HG02763 (cell line): ENCODE measurements around the gene KLK6.
"Not testable (repeated sequence)": the region's sequence is repeated elsewhere in the genome, so short reads cannot be mapped to it uniquely, and the experiment has no call there.

Experiments used
- ATAC-seq: cut with Tn5 transposase; IDR thresholded peaks from one replicate; pipeline ENCODE4 v1.9.1; 2021; ENCODE audit warnings: mild to moderate bottlenecking, moderate library complexity; ENCODE audit not compliant: unreplicated experiment

The KLK6 gene

DNA sequence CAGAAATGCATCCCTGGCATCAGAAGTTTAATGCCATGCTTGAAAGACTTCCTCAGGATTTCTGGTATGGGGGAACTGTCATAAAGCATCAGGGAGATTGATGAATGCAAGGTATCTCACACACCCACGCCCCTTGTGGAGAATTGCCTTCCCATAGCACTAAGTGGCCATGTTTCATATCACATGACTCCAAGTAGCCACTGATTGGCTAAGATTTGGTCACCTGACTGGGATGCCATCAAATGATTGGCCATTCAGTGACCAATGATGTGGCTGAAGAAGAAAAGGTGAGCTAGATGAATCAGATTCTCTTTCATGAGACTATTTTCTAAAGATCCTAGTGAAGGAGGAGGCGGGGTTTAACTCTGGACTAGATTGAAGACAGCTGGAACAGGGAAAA lies 24.7 kb upstream of the KLK6 start:
- ATAC-seq: no peak

GRCh38 chr19:50992666-50993035 lies 23.3 kb upstream of the KLK6 start:
- no peak for ATAC-seq

DNA sequence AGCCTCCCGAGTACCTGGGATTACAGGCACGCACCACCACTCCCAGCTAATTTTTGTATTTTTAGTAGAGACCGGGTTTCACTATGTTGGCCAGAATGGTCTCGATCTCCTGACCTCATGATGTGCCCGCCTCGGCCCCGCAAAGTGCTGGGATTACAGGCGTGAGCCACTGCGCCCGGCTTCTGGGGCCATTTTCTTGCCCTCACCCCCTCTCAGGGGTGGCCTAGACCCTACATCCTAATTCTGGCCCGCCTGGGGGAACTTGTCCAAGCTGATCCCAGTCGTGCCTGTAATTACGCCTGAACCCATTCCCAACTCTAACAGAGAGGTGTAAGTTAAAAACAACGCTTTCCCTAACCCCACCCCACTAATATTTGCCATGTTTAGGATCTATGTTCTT lies 15.0 kb upstream of the KLK6 start:
- ATAC-seq: not testable (repeated sequence)

- ATAC-seq: no peak
Observed at GRCh38 chr19:50983625-50984292, 14.4 kb upstream of the KLK6 start, which contains the start of gene KLK7. Gene KLK7 (minus strand): TSS chr19:50983917. CDS start chr19:50982399, 1,518 bp downstream.

DNA sequence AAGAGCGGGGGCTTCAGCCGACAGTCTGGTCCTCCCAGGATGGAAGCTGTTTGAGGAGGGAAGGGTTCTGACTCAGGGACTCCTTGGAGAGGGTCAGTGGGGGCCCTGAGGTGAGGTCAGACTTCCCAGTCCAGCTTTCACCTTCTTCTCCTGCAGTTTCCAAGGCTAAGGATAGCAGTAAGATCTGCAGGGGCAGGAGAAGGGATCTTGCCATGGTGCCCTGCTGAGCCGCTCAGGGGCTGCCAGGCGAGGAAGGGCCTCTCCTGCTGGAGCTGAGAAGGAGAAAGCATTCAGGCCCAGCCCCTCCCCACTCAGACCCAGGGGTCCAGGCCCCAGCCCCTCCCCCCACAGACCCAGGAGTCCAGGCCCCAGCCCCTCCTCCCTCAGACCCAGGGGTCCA lies 12.8 kb upstream of the KLK6 start:
- no peak for ATAC-seq

DNA sequence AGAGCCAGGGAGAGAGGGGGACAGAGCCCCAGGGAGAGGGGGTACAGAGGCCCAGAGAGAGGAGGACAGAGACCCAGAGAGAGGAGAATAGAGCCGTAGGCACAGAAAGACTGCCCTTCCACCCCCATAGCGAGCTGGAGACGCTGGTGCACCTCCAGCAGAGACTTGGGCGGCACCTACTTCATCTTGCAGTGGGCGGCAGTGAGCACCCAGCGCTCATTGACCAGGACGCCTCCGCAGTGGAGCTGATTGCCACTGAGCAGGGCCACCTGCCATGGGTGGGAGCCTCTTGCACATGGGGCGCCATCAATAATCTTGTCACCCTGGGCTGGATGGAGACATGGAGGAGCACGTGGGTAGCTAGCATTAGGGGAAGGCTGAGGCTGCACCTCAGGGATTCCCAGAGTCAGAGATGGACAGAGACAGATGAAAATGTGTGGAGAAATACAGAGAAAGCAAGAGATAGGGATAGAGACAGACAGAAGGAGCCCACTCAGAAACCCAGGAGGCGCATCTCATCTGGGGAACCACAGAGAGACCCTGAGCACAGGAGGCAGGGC lies 12.3 kb upstream of the KLK6 start:
- ATAC-seq: no peak

DNA sequence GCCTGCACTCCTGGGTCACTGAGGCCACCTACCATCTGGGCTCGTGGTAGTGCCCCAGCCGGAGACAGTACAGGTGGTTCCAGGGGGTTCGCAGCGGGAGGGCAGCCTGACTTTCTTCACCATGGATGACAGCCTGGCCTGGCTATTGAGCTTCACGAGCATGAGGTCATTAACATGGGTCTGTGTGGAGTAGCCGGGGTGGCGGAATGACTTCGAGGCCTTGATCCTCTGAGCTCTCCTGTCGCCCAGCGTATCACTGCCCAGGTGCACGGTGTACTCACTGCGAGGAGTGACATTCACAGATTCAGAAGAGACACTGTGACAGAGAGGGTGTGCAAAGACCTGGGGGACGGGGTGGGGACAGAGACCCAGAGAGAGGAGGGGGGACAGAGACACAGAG lies 10.8 kb upstream of the KLK6 start:
- ATAC-seq: no peak

DNA sequence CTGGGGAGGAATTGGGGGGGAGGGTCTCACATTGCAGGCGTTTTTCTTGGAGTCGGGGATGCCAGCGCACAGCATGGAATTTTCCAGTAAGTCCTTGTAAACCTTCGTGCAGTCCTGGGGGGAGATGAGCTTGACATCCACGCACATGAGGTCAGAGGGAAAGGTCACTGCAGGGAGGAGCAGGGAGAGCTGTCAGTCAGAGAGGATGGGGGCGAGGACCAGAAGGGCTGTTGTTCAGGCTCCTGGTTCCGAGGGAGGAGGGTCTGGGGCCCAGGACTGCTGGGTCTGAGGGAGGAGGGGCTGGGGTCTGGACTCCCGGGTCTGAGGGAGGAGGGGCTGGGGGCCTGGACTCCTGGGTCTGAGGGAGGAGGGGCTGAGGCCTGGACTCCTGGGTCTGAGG lies 10.4 kb upstream of the KLK6 start:
- ATAC-seq: no peak

GRCh38 chr19:50978772-50979390 lies 9.5 kb upstream of the KLK6 start:
- no peak for ATAC-seq

- no peak for ATAC-seq
Observed at GRCh38 chr19:50977626-50978025, 8.2 kb upstream of the KLK6 start.

DNA sequence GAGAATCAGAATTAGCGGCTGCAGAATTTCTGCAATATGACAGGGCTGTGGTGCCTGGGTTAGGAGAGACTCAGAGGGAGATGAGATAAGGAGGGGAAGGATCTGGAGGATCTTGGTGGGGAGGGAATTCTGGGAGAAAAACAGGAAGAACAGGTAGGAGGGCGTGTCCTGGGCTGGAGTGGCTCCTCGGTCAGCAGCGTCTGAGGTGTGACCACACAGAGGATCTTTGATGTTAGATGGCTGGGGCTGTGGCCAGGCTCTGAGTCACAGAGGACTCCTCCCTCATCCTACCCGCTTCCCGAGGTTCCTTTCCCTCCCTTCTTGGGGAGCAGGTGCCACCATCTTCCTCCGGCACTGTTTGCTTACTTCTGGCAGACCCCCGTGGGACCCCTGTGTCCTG lies 6.4 kb upstream of the KLK6 start:
- no peak for ATAC-seq

DNA sequence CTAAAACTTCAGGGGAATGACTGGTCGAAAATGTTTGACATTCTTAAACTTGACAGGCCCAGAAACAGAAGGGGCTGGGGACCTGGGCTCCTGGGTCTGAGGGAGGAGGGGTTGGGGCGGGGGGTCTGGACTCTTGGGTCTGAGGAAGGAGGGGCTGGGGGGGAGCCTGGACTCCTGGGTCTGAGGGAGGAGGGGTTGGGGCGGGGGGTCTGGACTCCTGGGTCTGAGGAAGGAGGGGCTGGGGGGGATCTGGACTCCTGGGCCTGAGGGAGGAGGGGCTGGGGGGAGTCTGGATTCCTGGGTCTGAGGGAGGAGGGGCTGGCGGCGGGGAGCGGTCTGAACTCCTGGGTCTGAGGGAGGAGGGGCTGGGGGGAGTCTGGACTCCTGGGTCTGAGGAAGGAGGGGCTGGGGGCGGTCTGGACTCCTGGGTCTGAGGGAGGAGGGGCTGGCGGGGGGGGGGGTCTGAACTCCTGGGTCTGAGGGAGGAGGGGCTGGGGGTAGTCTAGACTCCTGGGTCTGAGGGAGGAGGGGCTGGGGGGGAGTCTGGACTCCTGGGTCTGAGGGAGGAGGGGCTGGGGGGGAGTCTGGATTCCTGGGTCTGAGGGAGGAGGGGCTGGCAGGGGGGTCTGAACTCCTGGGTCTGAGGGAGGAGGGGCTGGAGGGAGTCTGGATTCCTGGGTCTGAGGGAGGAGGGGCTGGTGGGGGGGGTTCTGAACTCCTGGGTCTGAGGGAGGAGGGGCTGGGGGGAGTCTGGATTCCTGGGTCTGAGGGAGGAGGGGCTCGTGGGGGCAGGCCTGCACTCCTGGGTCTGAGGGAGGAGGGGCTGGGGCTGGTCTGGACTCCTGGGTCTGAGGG lies 5.5 kb upstream of the KLK6 start:
- ATAC-seq: no peak

DNA sequence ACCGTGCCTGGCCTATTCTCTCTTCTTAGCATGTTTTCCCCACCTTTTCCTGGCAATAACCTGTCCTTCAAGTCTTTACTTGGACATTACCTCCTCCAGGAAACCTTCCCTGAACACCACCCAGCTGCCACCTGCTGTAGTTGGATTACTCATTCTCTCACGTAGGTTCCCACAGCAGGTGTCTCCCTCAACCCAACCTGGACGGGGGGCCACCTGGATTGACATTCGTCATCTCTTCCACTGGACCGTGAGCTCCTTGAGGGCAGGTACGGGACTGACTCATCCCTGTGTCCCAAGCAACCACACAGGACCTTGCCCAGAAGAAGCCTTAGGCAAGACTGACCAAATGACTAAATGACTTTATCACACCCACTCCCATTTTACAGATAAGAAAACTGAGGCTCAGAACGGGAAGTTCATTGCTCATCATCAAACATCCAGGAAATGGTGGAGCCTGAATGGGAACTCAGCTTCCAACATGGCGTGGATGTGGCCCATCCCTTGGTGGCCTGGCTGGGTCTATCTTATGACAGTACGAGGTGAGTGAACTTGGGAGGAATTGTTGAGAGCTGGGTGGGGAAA lies 3.5 kb upstream of the KLK6 start:
- no peak for ATAC-seq

DNA sequence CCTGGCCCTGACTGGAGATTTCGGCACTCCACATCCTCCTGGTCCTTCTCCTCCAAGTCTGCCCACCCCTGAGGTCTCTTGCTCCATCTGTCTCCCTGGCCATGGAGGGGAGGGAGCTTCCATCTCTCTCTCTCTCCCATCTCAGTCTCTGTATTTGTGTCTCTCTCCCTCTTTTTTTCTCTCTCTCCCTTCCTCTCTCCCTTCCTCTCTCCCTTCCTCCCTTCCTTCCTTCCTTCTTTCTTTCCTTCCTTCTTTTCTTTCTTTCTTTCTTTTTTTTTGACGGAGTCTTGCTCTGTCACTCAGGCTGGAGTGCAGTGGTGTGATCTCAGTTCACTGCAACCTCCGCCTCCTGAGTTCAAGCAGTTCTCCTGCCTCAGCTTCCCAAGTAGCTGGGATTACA lies 419 bp upstream of the KLK6 start:
- not testable (repeated sequence) for ATAC-seq

DNA sequence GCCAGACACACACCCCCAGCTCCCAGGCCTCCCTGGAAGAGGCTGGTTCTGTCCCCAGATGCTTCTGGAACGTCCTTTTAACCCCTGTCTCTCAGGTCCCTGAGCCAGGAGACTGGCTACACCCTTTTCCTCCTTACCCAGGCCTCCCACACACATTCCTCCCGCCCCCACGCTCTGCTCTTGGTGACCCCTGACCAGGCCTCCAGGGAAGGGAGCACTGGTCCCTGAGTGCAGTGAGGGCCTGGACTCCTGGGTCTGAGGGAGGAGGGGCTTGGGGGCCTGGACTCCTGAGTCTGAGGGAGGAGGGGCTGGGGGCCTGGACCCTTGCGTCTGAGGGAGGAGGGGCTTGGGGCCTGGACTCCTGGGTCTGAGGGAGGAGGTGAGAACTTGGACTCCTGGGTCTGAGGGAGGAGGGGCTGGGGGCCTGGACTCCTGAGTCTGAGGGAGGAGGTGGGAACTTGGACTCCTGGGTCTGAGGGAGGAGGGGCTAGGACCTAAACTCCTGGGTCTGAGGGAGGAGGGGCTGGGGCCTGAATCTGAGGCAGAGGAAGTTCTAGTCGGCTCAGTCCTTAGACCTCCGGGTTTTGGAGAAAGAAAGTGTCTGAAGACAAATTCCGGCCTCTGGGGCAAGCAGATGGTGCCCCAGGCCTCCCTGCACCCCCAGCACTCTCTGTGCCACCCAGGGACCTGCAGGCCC lies 527 bp downstream of the KLK6 start:
- ATAC-seq: no peak

DNA sequence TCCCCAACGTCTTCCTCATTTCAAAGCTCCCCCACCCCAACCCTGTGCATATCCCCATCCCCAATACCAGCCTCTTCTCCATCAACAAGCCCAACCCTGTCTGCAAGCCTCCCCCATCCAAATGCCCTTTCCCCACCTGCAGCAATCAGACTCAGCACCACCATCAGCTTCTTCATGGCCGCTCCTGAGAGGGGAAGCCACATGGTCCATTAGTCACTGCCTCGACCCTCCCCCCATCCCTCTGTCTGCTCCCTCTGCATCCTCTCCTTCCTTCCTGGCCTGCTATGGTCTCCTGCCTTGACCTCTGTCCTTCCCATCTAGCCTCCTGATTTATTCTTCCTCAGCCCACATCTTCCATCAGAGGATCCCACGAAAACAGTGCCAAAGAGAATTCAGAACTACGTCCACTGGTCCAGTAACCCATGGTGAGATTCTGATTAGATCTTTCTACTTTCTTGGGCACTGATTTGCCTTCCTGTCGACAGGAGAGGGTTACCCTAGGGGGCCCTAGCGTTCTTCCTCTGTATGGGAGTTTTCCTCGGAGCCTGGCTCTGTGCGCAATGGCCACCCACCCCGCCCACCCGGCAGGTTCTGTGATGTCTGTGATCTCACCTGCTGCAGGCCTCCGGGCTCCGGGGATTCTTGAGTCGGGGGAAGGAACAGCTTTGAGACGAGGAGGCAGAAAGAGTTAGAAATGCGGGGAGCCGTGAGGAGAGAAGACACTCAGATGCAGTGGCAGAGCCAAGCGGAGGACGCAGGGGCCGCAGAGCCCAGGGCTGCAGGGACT lies 1.3 kb downstream of the KLK6 start:
- no peak for ATAC-seq

GRCh38 chr19:50964266-50964665 lies 5.1 kb downstream of the KLK6 start:
- no peak for ATAC-seq

DNA sequence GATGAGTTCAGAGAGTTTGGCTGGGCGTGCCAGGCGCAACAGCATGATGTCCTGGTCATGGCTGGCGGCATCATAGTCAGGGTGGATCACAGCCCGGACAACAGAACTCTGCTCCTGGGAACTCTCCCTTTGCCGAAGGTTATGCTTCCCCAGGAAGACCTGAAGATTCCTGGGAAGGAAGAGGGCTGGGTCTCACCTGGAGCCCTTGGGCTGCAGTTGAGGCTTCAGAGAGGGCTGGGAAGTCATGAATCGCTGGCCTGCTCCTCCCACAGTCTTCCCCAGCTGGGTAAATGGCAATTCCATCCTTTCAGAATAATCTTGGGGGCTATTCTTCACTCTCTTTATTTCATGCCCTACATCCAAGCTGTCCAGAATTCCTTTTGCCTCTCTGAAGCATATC lies 6.0 kb downstream of the KLK6 start:
- no peak for ATAC-seq

DNA sequence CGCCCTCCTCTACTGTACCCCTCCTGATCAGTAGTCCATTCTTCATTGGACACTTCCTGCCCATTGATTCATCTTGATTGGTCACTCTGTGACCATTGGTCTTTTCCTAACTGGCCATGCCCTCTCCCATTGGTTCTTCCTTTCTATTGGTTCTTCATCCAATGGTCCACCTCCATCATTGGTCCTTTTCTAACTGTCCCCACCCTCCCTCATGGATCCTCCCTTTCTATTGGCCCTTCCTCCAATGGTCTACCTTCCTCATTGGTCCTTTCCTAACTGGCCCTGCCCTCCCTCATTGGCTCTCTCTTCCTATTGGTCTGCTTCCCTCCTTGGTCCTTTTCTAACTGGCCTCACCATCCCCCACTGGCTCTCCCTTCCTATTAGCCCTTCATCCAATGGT lies 7.1 kb downstream of the KLK6 start:
- ATAC-seq: no peak
